GM18868 (cell line): ENCODE measurements around the gene GMCL1.
"Not testable (repeated sequence)": the region's sequence is repeated elsewhere in the genome, so short reads cannot be mapped to it uniquely, and the experiment has no call there.

Source experiments
- ATAC-seq: cut with Tn5 transposase; IDR thresholded peaks from one replicate; pipeline ENCODE4 v1.9.1; 2021; ENCODE audit warnings: mild to moderate bottlenecking, moderate library complexity; ENCODE audit not compliant: unreplicated experiment

The GMCL1 gene

GRCh38 chr2:69805887-69806286 lies 23.6 kb upstream of the GMCL1 start:
- ATAC-seq = no peak

- ATAC-seq = no peak
These were observed 21.5 kb upstream of the GMCL1 start for GRCh38 chr2:69807821-69808540.

DNA sequence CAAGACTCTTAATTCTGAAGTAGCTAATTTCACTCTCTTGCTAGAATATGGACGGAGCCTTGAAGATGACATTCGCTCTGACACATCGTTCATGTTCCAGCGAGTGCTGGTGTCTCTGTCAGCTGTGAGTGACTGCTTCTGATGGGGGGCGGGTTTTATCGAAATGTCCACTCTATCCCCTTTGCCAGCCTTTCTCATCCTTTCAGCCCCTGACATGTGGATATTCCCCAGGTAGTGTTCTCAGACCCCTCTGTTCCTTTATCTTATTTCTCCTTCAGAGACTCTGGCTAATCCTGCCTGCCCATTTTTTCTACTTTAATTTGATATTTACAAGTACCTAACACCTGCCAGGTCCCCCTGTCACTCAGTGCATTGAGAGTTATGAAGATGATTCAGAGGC lies 18.9 kb upstream of the GMCL1 start:
- no peak for ATAC-seq

GRCh38 chr2:69811018-69811417 lies 18.4 kb upstream of the GMCL1 start:
- no peak for ATAC-seq

DNA sequence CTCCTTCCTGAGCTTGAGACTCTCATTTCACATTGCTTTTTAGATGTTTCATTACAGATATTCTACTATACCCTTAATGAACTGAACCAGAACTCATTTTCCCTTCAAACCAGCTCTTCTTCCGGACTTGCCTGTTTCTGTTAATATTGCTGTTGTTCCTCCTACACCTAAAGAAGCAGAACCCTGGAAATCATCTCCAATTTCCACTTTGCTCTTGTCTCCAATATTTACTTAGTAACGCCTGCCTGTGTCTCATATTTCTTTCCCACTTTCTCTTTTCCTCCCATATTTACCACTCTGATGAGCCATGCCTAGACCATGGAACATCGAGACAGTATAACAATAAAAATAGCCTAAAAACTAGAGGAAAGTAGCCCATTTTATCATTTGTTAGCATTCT lies 17.9 kb upstream of the GMCL1 start:
- ATAC-seq = no peak

- no peak for ATAC-seq
These were observed 13.7 kb upstream of the GMCL1 start for GRCh38 chr2:69815717-69816116.

DNA sequence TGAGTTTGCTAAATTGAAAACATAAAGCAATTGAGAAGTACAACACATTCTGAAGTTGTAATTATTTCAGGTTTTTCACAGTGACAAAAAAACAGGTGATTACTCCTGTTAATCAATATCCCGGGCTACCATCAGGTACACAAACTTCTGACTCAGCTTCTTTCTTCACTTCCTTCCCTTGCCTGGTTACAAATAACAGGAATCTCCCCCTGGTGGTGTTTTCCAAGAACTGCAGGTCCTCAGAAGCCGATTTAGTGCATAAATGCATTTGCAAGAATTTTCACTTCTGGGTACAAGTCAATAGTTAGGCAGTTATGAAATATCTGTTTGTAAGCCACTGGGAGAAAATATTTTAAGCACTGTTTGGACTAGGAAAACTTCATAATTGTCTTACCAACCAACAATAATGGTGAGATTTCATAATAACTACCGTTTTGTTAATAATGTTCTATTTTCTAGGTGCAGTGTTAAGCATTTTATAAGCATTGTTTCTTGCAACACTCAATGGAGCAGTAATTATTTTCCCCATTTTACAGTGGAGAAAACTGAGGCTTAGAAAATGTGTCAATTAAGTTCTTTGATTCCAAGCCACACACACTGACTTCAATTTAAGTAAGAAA lies 12.4 kb upstream of the GMCL1 start:
- ATAC-seq = peak; percentile 55

DNA sequence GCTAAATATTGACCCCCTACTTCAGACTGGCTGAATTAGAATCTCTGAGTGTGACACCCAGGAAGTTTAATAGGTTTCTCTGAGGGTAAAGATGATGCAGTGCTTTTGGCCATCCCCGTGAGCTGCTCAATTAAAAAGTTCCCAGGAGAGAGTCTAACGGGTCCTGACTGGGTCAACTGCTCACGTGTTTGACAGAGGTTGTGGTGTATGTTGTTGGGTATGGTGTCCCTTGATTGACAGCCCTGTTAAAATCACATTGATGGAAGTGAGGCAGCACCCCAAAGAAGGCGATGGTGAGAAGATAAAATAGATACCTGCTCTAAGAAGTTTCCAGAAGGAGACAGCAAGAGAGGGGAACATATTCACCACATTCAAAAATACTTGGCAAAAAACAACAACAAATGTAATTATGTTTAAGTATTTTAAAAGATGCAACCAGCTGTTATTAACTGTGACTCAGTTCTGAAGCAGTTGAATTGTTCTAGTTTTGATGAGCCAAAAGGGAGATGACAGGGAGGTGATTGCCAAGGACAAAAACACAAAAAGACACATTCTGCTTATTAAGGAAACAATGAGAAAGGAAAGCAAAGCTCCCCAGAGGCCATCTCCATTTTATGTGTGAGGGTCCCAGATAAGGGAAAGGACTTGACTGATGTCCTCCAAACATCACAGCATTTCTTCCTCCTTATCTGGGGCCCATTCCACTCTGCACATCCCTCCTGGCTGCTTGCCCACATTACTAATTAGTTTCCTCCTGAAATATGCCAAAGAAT lies 11.5 kb upstream of the GMCL1 start:
- no peak for ATAC-seq

- no peak for ATAC-seq
These were observed 1.5 kb upstream of the GMCL1 start for GRCh38 chr2:69827796-69828540.

DNA sequence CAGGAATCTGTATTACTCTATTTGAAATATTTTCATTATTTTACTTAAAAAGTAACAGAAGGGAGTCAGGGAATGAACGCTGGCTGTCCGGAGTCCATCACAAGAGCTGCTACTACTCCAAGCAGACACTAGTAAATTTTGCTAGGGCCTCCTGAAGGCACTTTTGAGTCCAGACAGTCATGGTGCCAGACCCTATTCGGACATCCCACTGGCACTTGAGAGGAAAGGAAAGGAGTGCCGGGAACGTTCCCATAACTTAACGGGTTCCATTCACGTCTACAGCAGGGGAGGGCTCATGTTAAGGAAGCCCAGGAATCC lies 563 bp upstream of the GMCL1 start:
- no peak for ATAC-seq

DNA sequence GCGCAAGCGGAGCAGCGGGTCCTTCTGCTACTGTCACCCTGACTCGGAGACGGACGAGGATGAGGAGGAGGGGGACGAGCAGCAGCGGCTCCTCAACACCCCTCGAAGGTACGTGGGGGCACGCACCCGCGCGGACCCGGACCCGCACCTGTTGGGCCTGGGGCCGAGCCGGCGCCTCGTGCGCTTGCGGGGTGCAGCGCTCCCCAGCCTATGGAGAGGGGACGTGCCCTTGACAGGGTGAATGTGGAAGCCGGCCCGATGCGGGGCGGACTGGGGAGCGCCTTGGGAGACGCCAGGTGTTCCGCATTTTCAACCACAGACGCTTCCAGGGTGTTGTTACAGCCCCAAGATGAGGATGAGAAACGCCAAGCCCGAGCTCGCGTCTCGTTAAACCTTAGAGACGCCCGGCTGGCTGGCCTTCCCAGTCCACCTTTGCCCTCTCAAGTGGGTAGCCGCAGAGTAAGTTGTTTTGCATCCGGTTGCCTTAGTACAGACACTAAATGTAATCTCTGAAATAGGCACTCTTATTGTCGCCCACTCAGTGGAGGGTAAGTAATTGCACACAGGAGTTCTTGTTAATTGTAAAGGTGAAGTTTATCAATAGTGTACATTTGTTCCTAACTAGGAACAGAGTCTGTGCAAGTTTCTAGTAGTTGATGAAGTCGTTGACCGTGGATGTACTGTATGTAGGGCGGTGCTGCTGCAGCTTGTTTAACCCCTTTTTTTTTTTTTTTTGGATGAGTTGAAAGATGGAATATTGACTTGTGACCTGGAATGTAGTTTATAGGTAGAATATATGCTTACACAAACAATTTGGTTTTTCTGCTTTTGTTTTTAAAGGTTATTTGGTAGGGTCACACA lies 815 bp downstream of the GMCL1 start:
- peak; percentile 18 for ATAC-seq

- not testable (repeated sequence) for ATAC-seq
These were observed 1.4 kb downstream of the GMCL1 start for GRCh38 chr2:69830906-69831241.

DNA sequence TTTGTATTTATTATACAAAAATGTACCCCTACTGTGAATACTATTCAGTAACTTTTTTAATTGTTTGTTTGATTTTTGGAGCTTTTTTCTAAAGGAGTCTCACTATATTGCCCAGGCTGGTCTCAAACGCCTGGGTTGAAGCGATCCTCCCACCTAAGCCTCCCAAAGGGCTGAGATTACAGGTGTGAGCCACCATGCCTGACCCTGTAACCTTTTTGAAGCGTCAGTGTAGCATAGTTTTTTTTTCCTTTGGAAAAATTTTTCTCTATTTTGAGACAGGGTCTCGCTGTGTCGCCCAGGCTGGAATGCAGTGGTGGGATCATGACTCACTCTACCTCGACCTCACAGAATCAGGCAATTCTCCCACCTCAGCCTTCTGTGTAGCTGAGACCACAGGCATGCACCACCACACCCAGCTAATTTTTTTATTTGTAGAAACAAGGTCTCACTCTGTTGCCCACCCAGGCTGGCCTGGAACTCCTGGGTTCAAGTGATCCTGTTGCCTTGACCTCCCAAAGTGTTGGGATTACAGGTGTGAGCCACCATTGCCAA lies 2.0 kb downstream of the GMCL1 start:
- ATAC-seq = no peak

- no peak for ATAC-seq
These were observed 4.3 kb downstream of the GMCL1 start for GRCh38 chr2:69833752-69834151.

GRCh38 chr2:69835666-69836065 lies 6.2 kb downstream of the GMCL1 start:
- ATAC-seq = no peak

GRCh38 chr2:69836316-69836715 lies 6.9 kb downstream of the GMCL1 start:
- ATAC-seq = no peak

GRCh38 chr2:69837533-69837932 lies 8.1 kb downstream of the GMCL1 start:
- ATAC-seq = no peak

DNA sequence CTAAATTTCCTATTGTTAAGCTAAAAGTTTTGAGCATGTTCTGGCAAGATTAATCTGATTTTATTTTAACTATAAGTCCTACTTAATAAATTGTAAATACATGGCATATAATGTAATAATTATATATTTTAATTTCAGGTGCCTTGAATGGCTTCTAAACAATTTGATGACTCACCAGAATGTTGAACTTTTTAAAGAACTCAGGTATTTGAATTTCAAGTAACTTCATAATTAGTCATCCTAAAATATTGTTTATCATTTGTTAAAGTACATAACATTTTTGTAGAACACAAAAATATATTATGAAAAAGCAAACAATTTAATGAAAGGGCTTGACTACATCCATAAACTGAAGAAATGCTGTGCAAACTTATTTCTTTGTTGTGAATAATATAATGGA lies 14.5 kb downstream of the GMCL1 start:
- ATAC-seq = no peak

DNA sequence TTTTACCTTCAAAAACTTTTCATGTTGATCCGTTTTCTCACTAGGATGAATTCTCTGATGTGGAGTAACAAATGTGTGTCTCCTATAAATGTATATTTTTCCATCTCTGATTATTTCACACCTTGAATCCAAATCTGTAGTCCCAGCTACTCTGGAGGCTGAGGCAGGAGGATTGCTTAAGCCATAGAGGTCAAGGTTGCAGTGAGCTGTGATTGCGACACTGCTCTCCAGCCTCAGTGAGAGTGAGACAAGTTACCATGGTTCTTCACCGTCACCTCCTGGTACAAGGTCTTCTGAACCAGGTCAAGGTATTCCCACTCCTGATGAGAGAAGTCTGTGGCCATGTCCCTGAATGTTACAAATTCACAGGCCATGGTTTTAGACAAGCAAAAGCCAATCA lies 15.1 kb downstream of the GMCL1 start:
- no peak for ATAC-seq
